Stimulated activated CD4-positive, alpha-beta T cell treated with anti-CD3 and anti-CD28 coated beads, TNF-alpha, amount 100 ng/mL, for 48 hours (primary cell): Measurements from ENCODE around the gene CNTNAP2.

Experiments
- DNase-seq, 3 donors: peaks; one replicate each; pipeline ENCODE4 v3.0.0-alpha.2; 2020; ENCODE audit warnings: low read depth in 3 of 3

CNTNAP2 gene

DNA sequence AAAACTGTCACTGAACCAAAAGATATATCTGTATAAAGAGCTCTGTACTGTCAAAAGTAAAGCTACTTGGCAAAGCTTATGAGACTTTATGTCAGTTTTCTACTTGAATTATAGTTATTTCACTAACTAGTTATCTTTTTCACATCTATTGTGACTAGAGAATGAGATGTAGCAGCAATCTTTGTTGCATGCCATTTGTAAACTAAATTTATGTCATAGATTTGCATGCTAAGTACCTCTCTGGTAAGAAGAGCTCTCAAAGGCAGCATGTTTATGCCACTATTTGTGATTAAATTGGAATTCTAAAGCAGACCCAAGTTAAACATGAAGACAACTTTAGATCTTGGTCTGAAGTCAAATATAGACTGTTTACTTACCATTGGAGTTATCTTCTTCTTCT lies 300.6 kb downstream of the CNTNAP2 start:
- DNase-seq: no peak

- DNase-seq: no peak
These were observed 306.8 kb downstream of the CNTNAP2 start for GRCh38 chr7:146423446-146423845.

DNA sequence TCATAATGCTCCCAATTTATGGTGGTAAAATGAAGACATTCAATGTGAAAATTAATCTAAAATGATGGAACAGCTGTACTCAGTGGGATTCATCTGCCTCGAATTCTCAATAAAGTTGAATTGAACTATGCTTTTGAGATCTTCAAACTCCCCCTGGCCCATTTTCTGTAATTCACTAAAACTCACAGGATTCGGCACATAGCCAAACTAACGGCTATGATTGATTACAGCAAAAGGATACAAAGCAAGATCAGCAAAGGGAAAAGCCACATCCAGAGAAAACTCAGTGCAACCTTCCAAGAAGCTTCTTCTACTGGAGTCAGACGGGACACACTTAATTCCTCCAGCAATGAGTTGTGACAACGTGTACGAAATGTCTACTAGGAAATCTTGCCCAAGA lies 307.5 kb downstream of the CNTNAP2 start:
- no peak for DNase-seq

- DNase-seq: no peak
These were observed 316.9 kb downstream of the CNTNAP2 start for GRCh38 chr7:146433501-146433900.

GRCh38 chr7:146443102-146443501 lies 326.5 kb downstream of the CNTNAP2 start:
- no peak for DNase-seq

DNA sequence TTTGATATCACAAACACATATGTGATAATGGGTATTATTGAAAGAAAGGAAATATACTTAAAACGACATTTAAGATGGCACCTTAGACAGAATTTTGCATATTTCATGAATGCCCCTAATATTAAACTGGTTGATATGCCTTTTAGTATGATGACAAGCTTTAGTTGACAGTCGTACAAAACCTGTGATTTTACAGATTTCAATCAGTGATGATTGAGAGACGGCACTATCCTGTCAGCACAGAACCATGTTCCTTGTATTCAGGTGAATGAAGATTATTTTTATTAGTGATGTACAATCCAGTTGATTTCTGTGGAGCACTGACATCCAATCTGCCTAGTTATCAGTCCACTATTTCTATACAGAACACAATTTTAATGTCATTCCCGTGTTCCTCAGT lies 333.0 kb downstream of the CNTNAP2 start:
- no peak for DNase-seq

- DNase-seq: no peak
These were observed 338.6 kb downstream of the CNTNAP2 start for GRCh38 chr7:146455091-146455655.

DNA sequence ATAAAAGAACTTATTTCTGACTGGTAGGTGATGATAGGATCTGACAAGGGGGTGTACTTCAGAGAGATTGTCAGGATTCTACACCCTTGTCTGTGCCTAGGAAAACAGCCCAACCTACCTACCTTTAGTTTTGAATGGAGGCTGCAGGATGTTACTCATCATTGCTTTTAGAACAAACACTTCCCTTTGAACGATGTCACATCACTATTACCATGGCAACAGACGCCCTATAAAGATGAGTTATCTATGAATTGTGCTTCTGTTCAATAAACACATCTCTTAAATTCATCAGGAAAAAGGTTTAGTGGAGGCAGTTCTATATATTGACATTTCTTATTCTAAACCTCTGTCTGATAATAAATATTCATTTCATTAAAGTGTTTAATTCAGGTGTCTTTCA lies 362.4 kb downstream of the CNTNAP2 start:
- no peak for DNase-seq

- no peak for DNase-seq
These were observed 369.9 kb downstream of the CNTNAP2 start for GRCh38 chr7:146486519-146486918.

DNA sequence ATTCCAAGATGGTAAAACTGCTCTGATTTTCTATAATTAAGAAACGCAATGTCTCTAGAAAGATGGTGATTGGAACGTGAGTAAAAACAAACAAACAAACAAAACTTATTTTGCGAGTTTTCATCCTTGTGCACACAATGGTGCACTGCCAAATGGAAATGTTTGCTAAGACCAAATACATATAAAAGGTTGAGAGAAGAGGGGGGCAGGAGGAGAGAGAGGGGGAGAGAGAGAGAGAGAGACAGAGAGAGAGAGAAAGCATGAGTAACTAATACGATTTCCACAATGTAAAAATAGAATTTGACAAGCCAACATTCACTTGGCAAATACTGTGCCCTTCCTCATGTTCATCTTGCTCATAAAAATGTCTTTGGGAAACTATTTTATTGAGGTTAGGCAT lies 375.4 kb downstream of the CNTNAP2 start:
- no peak for DNase-seq

- no peak for DNase-seq
These were observed 378.5 kb downstream of the CNTNAP2 start for GRCh38 chr7:146494952-146495596.

DNA sequence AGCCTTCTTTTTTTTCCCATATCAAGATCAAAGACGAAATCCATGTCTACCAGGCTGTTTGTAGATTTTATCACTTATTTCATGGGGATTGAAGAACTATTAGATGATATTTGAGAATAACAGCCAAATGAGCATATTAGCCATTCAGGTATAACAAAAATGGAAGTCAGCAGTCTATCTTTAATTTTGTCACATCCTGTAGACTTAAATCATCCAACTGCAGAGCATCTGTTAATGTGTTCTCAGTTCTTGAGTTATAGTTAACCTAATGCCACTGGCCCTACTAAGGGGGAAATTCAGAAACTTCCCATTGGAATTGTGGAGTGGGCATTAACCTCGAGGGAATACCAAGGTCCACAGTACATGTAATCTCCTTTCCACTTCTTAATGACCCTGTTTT lies 380.1 kb downstream of the CNTNAP2 start:
- DNase-seq: no peak

GRCh38 chr7:146499970-146500369 lies 383.4 kb downstream of the CNTNAP2 start:
- no peak for DNase-seq

GRCh38 chr7:146503844-146504243 lies 387.2 kb downstream of the CNTNAP2 start:
- no peak for DNase-seq

DNA sequence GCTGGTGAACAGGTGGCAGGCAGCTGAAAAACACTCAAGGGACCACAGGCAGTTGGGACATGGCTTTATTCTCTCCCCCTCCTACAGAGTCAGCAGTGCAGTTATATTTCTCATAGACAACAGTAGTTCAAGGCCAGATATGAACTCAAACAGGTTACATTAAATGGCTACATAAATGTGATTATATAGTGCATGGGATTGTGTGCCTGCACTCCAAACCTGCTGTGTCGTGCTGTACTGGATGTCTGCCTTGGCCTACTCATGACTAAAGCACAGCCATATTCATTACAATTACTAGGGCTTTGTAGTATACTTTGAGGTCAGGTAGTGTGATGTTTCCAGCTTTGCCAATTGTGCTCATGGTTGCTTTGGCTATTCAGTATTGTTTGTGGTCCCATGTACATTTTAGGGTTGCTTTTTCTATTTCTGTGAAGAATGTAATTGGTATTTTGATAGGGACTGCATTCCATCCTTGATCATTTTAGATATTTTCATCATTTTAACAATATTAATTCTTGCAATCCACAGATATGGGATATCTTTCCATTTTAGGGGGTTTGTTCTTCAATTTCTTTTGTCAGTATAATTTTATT lies 393.6 kb downstream of the CNTNAP2 start:
- no peak for DNase-seq

DNA sequence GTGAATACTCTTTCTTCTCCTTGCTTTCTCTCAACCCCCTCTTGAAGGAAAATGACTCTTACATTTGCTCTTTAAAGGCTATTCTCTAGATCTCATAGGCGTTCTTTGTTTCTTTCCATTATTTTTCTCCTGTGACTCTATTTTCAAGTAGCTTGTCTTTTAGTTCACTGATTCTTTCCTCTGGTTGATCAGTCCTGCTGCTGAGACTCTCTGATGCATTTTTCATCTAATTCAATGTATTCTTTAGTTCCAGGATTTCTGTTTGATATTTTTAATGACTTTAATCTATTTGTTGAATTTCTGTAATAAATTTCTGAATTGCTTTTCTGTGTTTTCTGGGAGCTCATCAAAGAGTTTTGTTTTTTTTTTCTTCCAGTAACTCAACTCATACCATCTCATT lies 397.7 kb downstream of the CNTNAP2 start:
- DNase-seq: no peak

DNA sequence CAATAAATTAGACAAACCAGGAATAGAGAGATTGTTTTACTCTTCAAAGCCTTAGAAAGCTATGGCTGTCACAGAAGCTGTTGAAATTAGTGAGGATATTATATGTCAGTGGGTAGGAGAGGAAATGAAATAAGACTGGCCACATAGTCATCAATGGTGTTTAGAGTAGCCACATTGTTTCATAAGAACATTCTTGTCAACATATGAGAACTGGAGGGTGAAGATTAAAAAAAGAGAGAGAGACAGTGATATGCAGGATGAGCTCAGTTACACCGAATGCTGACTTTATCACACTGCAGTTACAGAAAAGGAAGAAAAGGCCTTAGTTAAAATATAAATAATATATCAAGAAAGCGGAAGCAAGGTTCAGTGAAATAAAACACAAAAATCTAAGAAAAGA lies 412.0 kb downstream of the CNTNAP2 start:
- DNase-seq: no peak

DNA sequence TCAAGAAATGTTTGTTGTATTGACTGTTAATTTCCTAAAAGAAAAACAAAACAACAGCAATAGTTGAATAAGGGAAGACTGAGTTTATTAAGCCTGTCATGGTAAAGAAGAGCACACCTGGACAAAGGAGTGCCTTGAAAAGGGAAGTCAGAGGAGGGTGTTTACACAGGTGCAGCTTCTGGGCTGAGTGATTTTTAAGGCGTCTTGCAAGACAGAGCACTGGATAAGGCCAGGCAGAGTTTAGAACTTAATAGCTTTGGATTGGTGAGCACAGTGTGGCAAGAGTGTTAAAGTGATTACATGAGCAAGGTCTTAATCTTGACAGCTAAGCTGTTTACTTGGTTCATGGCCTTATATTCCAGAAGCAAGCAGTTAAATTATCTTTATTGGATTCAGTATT lies 423.2 kb downstream of the CNTNAP2 start:
- no peak for DNase-seq

DNA sequence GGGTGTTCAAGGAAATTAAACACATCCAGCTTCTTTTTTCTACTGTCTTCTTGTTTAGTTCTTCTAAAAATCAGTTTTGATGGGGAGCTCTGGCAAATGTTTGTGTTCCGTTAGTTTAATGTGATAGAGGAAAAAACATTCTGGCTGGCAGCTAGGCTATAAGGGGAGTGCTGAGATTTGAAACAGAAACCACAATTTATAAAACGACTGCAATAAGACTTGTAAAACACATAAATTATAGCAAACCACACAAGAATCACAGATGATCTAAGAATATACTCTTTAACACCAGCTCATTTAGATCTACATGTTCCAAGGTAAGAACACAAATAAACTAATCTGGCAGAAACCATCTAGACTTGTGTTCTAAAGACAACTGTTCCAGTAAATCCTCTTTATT lies 425.5 kb downstream of the CNTNAP2 start:
- DNase-seq: no peak

DNA sequence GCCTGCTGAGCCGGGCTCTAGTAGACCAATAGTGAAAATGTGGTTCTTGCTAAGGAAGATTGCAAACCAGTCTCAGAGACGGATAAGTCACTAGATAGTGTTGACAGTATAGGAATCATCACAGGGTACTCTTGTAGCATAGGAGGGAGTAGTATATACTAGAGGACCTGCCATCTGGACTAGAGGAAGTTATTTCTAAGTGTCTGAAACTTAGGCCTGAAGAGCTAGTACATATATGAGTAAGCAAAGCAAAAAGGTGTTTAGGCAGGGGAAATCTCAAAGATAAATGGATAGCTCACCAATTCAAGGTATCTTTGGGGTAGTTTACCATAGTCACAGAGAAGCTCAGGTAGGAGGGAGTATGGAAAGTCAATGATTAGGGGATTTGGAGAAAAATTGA lies 428.1 kb downstream of the CNTNAP2 start:
- no peak for DNase-seq

DNA sequence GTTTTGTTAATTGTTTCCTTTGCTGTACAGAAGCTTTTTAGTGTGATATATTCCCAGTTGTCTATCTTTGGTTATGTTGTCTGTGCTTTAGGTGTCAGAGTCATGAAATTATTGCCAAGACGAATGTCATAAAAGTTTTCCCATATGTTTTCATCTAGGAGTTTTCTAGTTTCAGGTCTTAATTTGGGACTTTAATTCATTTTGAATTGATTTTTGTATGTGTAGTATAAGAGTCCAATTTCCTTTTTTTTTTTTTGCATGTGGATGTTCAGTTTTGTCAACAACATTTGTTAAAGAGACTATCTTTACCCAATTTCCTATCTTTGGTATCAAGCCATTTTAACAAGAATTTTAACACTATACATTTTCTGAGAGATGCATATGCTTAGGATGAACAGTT lies 432.2 kb downstream of the CNTNAP2 start:
- DNase-seq: no peak

GRCh38 chr7:146554556-146554955 lies 438.0 kb downstream of the CNTNAP2 start:
- no peak for DNase-seq

- no peak for DNase-seq
These were observed 441.4 kb downstream of the CNTNAP2 start for GRCh38 chr7:146557971-146558469.
